ENCODE measurements around the gene EFNB2.

- TF ChIP-seq CTCF (IDR thresholded peaks at IDR 0.05) (no peak), EP300 (IDR thresholded peaks at IDR 0.05) (no peak)
These were observed 22.2 kb downstream of the EFNB2 start for GRCh38 chr13:106513025-106513983.

All from sigmoid colon (tissue), 4 donors.